GM12878 (cell line): ENCODE measurements around the gene CLECL1.

ENCODE experiments used
- CEBPB ChIP-seq, 2 experiments: fragments of 150-350 bp in 1 of 2; IDR thresholded peaks; 2 replicates each; pipeline ENCODE4 v1.6.1; 2012 to 2014; ENCODE audit warnings: low read depth in 2 of 2, low read length in 2 of 2, borderline replicate concordance in 1 of 2, inconsistent platforms in 1 of 2
- EP300 ChIP-seq, 2 experiments: fragments of 150-350 bp in 1 of 2; IDR thresholded peaks; 2 replicates each; pipeline ENCODE4 v1.6.1; 2011 to 2012; ENCODE audit warnings: low read depth in 2 of 2, low read length in 2 of 2, borderline replicate concordance in 1 of 2, improper control_type of control experiment in 1 of 2, inconsistent platforms in 1 of 2; ENCODE audit not compliant: control insufficient read depth in 1 of 2
- FOS ChIP-seq: IDR thresholded peaks from 3 replicates; pipeline ENCODE4 v1.6.1; 2011; ENCODE audit warnings: borderline replicate concordance; ENCODE audit not compliant: insufficient read length; ENCODE audit errors: extremely low read depth
- MAX ChIP-seq: IDR thresholded peaks from 2 replicates; pipeline ENCODE4 v1.6.1; 2012; ENCODE audit warnings: low read depth, low read length, improper control_type of control experiment
- NFYB ChIP-seq: IDR thresholded peaks from 2 replicates; pipeline ENCODE4 v1.6.1; 2011; ENCODE audit warnings: low read depth, mild to moderate bottlenecking, low read length, improper control_type of control experiment, moderate library complexity; ENCODE audit not compliant: insufficient read depth
- POLR2A ChIP-seq: IDR thresholded peaks from 2 replicates; pipeline ENCODE4 v1.6.1; 2011; ENCODE audit warnings: low read depth, mild to moderate bottlenecking, low read length
- RAD21 ChIP-seq: IDR thresholded peaks from 2 replicates; pipeline ENCODE4 v1.6.1; 2011; ENCODE audit warnings: mild to moderate bottlenecking, low read depth, low read length, moderate library complexity; ENCODE audit not compliant: insufficient read depth
- REST ChIP-seq: IDR thresholded peaks from 2 replicates; pipeline ENCODE4 v1.6.1; 2012; ENCODE audit warnings: mild to moderate bottlenecking, low read depth, low read length
- ZZZ3 ChIP-seq: IDR thresholded peaks from 2 replicates; pipeline ENCODE4 v1.6.1; 2011; ENCODE audit warnings: low read depth; ENCODE audit not compliant: control insufficient read depth, insufficient read length
- TF ChIP-seq, protein P1 (sequence below): IDR thresholded peaks from 2 replicates; pipeline ENCODE4 v1.6.1; 2011; ENCODE audit warnings: borderline replicate concordance, low read depth, mild to moderate bottlenecking, moderate library complexity, mixed read lengths, low read length; ENCODE audit not compliant: insufficient read depth; ENCODE audit errors: extremely low read length
- TF ChIP-seq, protein P2 (sequence below): IDR thresholded peaks from 2 replicates; pipeline ENCODE4 v1.6.1; 2011; ENCODE audit warnings: low read depth, low read length, improper control_type of control experiment, borderline replicate concordance

DNA sequence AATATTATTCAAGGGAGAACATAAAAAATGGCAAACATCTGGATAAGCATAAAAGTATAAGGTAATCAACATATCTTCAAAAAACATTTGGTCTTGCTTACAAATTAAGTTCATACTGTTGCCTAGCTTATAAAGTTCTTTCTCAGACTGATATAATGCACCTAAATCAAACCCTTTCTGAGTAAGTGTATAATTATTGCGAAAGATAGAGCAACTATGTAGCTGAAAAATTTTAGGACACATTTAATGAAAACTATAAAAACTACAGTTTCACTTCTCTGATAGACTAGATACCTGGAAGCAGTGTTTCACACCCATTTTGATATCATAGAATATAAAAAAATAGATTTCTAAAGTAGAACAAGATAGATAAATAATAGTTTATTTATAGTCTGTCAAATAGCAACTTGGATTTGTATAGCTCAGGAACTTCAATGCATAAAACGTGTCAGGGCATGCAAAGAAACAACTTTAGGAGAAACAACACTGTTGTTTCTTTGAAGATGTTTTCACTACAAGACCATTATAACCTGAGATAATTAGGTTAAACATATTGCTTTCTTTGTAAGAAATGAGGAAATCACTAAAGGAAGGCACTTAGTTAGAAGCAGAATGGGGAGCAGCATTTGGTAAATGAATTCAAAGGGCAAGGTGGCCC lies 7.6 kb downstream of the CLECL1 start:
- TF ChIP-seq, protein P1, sequence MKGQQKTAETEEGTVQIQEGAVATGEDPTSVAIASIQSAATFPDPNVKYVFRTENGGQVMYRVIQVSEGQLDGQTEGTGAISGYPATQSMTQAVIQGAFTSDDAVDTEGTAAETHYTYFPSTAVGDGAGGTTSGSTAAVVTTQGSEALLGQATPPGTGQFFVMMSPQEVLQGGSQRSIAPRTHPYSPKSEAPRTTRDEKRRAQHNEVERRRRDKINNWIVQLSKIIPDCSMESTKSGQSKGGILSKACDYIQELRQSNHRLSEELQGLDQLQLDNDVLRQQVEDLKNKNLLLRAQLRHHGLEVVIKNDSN, result no peak
- TF ChIP-seq MAX (no peak), RAD21 (no peak), POLR2A (no peak), EP300 (IDR thresholded peaks at IDR 0.05; ENCODE audit: borderline replicate concordance in 1 of 2, control insufficient read depth in 1 of 2, low read depth in 2 of 2, low read length in 2 of 2) (no peak), FOS (no peak), REST (no peak), ZZZ3 (no peak), CEBPB (IDR thresholded peaks at IDR 0.05; ENCODE audit: borderline replicate concordance in 1 of 2, low read depth in 2 of 2, low read length in 2 of 2) (no peak), NFYB (no peak)
- TF ChIP-seq, protein P2, sequence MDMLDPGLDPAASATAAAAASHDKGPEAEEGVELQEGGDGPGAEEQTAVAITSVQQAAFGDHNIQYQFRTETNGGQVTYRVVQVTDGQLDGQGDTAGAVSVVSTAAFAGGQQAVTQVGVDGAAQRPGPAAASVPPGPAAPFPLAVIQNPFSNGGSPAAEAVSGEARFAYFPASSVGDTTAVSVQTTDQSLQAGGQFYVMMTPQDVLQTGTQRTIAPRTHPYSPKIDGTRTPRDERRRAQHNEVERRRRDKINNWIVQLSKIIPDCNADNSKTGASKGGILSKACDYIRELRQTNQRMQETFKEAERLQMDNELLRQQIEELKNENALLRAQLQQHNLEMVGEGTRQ, result no peak
